Lower leg skin (tissue), 3 donors: Measurements from ENCODE around the gene LYPD8.

Experiments used
- CTCF ChIP-seq, 3 donors: fragments of 450-650 bp; IDR thresholded peaks; one replicate each; pipeline ENCODE4 v1.5.1; 2016; ENCODE audit warnings: antibody characterized with exemption in 3 of 3, mild to moderate bottlenecking in 3 of 3, moderate library complexity in 2 of 3
- POLR2A ChIP-seq, 2 donors: fragments of 450-650 bp; IDR thresholded peaks; one replicate each; pipeline ENCODE4 v1.6.1; 2016 to 2017; ENCODE audit warnings: antibody characterized with exemption in 2 of 2, mild to moderate bottlenecking in 1 of 2, moderate library complexity in 1 of 2

DNA sequence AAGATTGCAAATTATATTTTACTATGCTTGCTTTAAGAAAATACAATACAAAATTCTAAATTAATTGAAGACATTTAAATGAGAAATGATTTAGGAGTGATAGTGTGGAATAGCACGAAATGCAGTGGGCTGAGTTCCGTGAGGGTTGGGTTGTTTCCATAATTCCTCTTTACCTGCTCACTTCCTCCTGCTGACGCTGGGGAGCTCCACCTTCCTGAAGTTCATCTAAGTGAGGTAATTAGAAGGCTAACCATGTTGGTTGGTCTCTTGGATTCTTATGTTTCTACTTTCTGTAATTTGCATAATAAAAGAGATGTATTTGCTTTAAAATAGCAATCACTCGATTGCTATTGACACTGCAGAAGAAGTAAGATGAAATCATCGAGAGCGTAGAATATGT is 57.7 kb downstream of the LYPD8 start:
- no peak for TF ChIP-seq CTCF (IDR thresholded peaks at IDR 0.05)
- TF ChIP-seq POLR2A (IDR thresholded peaks at IDR 0.05) = no peak
